ENCODE data around the gene POLD2.
"Not testable (repeated sequence)": the region's sequence is repeated elsewhere in the genome, so short reads cannot be mapped to it uniquely, and the experiment has no call there.

Gene POLD2

GRCh38 chr7:44123190-44124003, at the start of gene POLD2:
Gene POLD2 (minus strand): TSS chr7:44123548. CDS start chr7:44122053, 1,495 bp downstream.
- DNase-seq (ENCODE audit: low read depth in 2 of 2), result peak; percentile 96 to 98

- no peak for DNase-seq (ENCODE audit: low read depth in 2 of 2)
These were observed 49.6 kb upstream of the POLD2 start for GRCh38 chr7:44172803-44173424.

GRCh38 chr7:44172352-44172751, 49.0 kb upstream of the POLD2 start:
- no peak for DNase-seq (ENCODE audit: low read depth in 2 of 2)

GRCh38 chr7:44171901-44172300, 48.6 kb upstream of the POLD2 start:
- DNase-seq (ENCODE audit: low read depth in 2 of 2), result not testable (repeated sequence)

- no peak for DNase-seq (ENCODE audit: low read depth in 2 of 2)
These were observed 44.6 kb upstream of the POLD2 start for GRCh38 chr7:44167920-44168319.

GRCh38 chr7:44163591-44163990, 40.2 kb upstream of the POLD2 start:
- no peak for DNase-seq (ENCODE audit: low read depth in 2 of 2)

GRCh38 chr7:44162785-44163395, 39.5 kb upstream of the POLD2 start:
- no peak for DNase-seq (ENCODE audit: low read depth in 2 of 2)

GRCh38 chr7:44162179-44162578, 38.8 kb upstream of the POLD2 start:
- DNase-seq (ENCODE audit: low read depth in 2 of 2), result no peak

- DNase-seq (ENCODE audit: low read depth in 2 of 2), result no peak
These were observed 38.0 kb upstream of the POLD2 start for GRCh38 chr7:44161371-44161770.

GRCh38 chr7:44159824-44160630, 36.7 kb upstream of the POLD2 start:
- no peak for DNase-seq (ENCODE audit: low read depth in 2 of 2)

- DNase-seq (ENCODE audit: low read depth in 2 of 2), result no peak
These were observed 35.7 kb upstream of the POLD2 start for GRCh38 chr7:44158873-44159631.

GRCh38 chr7:44158096-44158872, 34.9 kb upstream of the POLD2 start:
- DNase-seq (ENCODE audit: low read depth in 2 of 2), result no peak

GRCh38 chr7:44157116-44158080, 34.0 kb upstream of the POLD2 start:
- DNase-seq (ENCODE audit: low read depth in 2 of 2), result no peak

GRCh38 chr7:44156453-44157010, 33.2 kb upstream of the POLD2 start:
- DNase-seq (ENCODE audit: low read depth in 2 of 2), result no peak

GRCh38 chr7:44155191-44156185, 32.1 kb upstream of the POLD2 start:
- DNase-seq (ENCODE audit: low read depth in 2 of 2), result no peak

GRCh38 chr7:44154703-44155102, 31.4 kb upstream of the POLD2 start:
- DNase-seq (ENCODE audit: low read depth in 2 of 2), result no peak

- DNase-seq (ENCODE audit: low read depth in 2 of 2), result no peak
These were observed 30.6 kb upstream of the POLD2 start for GRCh38 chr7:44153948-44154335.
